Gastrocnemius medialis (tissue), 4 donors: ENCODE results near the gene FAM107B.
"Not testable (repeated sequence)": the region's sequence is repeated elsewhere in the genome, so short reads cannot be mapped to it uniquely, and the experiment has no call there.

Source experiments
- CTCF ChIP-seq, 5 experiments: fragments of 450-650 bp in 3 of 5; fragments of 200-600 bp in 2 of 5; sonication (generic) in 2 of 5; IDR thresholded peaks in 4 of 5; conservative IDR thresholded peaks in 1 of 5; 1 replicate in 4 of 5; 2 replicates in 1 of 5; pipeline ENCODE4 v1.5.1; 2016 to 2019; ENCODE audit warnings: antibody characterized with exemption in 5 of 5, mild to moderate bottlenecking in 3 of 5, moderate library complexity in 3 of 5
- POLR2A ChIP-seq, 2 donors: fragments of 450-650 bp; IDR thresholded peaks; one replicate each; pipeline ENCODE4 v1.6.1; 2017; ENCODE audit warnings: antibody characterized with exemption in 2 of 2, mild to moderate bottlenecking in 2 of 2, moderate library complexity in 2 of 2

GRCh38 chr10:14688189-14688588 lies 86.5 kb downstream of the FAM107B start:
- not testable (repeated sequence) for TF ChIP-seq CTCF (IDR thresholded peaks at IDR 0.05 in 4 of 5, conservative IDR thresholded peaks at IDR 0.05 in 1 of 5); POLR2A (IDR thresholded peaks at IDR 0.05)
